HG03439 (cell line): ENCODE data around the gene UVRAG.

Source experiments
- ATAC-seq: cut with Tn5 transposase; IDR thresholded peaks from one replicate; pipeline ENCODE4 v1.9.1; 2021; ENCODE audit warnings: mild to moderate bottlenecking, moderate library complexity; ENCODE audit not compliant: unreplicated experiment

The UVRAG gene

DNA sequence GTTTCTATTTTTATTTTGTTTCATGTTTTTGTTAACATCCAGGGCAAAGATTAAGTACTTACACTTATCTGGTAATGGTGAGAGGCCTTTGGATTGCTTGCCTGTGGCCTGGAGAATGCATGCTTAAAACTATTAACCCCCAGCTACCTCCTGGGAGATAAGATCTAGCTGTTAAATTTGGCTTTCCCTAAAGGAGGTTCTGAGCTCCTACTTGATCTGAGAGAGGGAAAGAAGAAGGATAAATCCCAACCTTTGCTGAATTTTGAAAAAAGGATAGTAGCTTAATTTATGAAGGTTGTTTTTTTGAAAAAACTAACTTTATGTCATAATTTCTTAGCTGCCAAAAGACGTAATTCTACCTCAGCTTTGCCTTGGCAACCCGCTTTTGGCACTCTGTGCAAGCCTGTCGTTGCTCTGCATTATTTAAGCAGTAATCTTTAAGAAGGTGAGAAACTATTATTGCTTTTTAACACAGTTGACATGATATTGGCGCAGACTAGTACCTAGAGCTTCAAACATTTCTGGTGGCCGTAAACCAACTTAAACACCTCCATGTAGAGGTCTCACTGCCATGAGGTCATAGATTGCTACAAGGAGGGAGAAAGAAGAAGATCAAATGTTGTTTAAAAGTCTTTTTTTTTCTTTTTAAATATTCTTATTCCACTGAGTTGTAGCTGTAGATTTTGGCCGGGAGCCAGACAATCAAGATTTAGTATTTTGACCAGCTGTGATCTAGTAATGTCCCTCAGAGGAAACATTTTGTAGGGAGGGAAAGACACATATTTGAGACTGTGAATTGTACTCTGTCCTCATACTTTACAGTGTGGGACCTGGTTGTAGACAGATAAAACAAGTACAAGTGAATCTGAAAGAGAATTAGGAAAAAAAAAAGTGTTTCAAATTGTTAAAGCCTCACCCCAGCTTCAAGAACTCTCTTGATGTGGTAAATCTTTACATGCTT, 316.9 kb downstream of the UVRAG start:
- no peak for ATAC-seq

- ATAC-seq: no peak
Observed at GRCh38 chr11:76134239-76134638, 319.2 kb downstream of the UVRAG start.

- no peak for ATAC-seq
Observed at GRCh38 chr11:76135491-76135890, 320.5 kb downstream of the UVRAG start.

DNA sequence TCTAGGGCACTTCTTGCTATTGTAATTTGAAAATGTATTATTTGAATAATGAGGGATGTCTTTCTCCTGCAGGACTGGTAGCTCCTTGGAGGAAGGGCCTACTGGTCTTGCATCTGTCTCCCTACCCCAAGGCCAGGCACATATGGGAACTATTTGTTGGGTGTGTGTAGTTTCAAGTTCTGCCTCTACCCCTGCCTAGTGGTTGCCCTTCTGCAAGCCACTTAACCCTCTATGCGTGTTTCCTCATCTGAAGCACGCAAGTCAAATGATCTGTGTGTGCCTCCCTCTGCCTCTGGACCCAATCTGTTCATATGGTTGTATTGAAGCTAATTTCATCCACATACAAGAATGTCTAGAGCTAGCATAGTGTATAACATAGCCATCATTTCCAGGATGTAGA, 324.3 kb downstream of the UVRAG start:
- ATAC-seq: no peak

- no peak for ATAC-seq
Observed at GRCh38 chr11:76140912-76141574, 326.0 kb downstream of the UVRAG start.

DNA sequence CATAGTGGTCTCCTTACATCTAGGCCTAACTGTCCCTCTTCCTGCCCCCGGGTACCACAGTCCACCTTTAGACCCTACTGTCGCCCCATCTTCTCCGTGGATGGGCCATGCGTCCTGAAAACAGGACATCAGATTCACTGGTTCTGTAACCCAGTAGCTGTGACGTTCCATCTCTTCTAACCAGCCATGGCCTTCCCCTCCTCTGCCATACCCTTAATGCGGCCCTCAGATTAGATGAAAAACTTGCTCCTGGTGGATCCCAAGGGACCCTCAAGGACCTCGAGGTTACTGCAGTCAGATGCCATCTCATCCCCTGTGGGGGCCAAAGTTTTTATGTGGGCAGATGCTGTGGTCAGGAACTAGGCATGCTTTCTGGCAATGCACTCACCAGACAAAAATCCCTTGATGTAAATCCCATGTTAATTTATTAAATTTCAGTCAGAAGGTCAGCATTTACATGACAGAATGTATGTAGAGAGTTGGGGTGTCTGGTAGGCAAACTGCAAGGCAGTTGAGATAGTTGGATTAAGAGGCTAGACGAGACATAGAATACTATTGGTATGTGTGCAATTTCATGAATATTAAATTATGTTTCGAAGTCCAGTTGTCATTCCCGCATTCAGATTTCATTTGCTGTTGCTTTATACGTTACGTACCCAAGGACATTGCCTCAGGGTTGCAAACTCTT, 327.0 kb downstream of the UVRAG start:
- no peak for ATAC-seq

DNA sequence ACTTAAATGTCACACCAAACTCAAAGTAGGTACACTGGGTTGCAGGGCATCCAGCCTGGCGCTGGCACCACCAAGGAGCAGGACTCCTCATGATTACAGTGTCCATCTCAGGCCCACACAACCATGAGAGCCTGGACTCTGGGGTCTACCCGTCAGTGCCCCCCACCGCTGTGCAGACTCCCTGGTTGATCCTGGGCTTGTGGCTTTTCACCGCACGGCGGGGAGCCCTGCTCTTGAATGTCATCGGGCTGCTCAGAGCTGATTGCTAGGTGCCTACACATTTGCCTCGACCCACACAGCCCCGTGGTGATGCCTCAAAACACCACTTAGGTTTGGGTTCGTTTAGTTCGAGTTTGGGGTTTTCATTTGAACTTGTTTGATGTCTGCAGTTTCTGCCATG, 328.3 kb downstream of the UVRAG start:
- no peak for ATAC-seq

- ATAC-seq: no peak
Observed at GRCh38 chr11:76147106-76147740, 332.2 kb downstream of the UVRAG start.

- no peak for ATAC-seq
Observed at GRCh38 chr11:76148231-76148630, 333.2 kb downstream of the UVRAG start.

DNA sequence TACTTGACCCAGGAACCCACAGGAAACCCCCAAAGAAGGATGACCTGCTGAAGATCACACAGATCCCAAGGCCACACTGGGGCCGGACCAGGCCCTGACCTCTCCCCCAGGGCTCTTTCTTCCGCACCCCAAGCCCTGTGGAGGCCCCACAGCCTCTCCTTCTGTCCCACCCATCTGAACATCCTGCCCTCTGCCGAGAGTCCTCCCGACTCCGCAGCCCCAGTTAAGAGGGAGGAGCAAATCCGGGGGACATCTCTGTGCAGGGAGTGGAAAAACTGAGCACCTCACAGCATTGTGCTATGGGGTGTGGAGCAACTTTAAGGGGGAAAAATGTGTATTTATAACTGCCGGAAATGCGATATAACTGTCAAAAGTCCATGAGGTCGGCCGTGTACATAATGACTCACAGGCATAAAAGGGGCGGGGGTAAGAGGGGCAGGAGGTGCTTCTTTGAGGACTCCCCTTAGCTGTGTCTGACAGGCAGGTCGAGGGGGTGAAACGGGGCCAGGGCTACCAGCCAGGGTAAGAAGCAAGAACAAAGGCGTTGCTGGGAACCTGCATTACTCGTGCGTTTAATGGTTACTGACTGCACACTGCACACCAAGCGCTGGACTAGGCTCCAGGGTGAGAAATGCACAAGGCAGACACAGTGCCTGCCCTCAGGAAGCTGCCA, 334.1 kb downstream of the UVRAG start:
- ATAC-seq: no peak

- ATAC-seq: no peak
Observed at GRCh38 chr11:76149713-76150112, 334.7 kb downstream of the UVRAG start.

GRCh38 chr11:76150141-76150540, 335.1 kb downstream of the UVRAG start:
- no peak for ATAC-seq

DNA sequence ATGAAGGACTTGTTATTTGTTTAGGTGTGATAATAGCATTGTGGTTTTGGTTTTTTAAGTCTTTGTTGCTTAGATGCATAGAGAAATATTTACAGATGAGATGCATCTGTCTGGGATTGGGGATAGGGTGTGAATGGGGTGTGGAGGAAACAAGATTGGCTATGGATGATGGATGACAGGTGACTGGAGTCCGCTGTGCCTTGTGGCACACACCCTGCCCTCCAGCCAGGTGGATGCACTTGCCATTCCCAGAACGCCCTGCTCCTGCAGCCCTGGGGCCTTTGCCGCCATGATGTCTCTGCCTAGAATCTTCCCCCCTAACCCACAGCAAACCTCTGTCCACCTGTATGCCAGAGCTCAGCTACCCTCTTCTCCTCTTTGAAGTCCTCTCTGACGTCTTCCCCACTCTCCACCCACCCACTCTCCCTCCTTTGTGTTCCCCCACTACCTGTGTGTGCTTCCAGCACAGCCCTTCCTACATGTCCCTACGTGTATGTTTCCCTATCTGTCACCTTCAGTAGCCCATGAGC, 336.6 kb downstream of the UVRAG start:
- no peak for ATAC-seq

GRCh38 chr11:76152086-76152681, 337.2 kb downstream of the UVRAG start:
- ATAC-seq: peak; percentile 70

DNA sequence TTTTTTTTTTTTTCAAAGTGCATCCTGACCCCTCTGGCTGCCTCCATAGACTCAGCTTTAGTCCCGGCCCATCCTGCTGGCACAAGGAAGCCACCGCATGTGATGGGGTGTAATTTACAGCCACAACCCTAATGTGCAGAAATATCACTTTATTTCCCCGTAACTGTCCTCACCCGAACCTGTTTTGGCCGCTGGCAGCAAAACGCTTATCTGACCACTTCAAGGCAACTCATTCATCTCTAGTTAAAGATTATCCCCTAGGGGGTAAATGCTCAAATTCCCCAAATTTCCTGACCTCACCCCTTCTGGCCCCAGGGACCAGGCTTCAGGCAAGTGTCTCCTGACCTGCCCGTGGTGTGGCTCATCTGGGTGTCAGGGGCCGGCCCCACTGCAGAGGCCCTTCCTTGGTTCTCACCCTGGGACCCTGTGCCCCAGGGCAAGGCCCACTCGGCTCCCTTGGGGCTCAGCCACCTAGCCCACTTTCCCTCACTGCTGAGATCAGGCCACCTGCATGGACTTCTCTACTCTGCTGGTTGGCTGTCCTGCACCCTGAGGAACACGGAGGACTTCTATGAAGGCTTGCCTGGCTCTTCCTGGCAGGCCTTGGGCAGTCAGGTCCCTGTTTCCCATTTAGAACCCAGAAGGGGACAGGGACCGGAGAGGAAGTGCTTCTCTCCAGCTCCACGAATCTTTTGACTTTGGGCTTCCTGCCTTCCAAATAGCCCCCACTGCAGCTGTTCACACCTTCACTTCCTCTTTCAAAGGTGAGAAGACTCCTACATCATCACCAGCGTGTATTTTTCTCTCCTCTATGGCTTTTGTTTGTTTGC, 337.9 kb downstream of the UVRAG start:
- ATAC-seq: no peak

- no peak for ATAC-seq
Observed at GRCh38 chr11:76153571-76153923, 338.5 kb downstream of the UVRAG start.

GRCh38 chr11:76155500-76156227, 340.7 kb downstream of the UVRAG start:
- no peak for ATAC-seq

DNA sequence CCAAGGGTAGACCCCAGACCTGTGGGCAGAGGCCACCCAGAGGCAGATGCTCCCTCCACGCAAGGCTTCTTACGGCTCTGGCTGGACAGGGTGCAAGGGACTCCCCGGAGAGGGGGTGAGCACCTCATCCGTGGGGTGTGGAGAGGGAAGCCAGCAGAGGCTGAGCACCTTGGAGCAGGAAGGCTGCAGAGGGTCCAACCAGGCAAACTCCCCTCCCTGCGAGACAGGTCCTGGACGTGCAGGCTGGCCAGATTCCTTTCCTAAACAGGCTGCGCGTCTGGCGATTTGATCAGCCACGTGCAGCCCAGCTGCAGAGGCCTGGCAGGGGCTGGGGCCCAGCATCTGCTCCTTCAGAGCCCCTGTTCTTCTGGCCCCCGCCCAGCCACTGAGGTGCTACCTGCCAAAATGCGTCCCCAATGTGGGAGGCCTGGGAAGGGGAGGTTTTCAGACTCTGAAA, 342.0 kb downstream of the UVRAG start:
- ATAC-seq: no peak
